DMS 273 (cell line): ENCODE results near the gene MTA3.
"Not testable (repeated sequence)": the region's sequence is repeated elsewhere in the genome, so short reads cannot be mapped to it uniquely, and the experiment has no call there.

Experiments
- DNase-seq: peaks from one replicate; lab custom pipeline; 2025; ENCODE audit not compliant: unreplicated experiment; lab: John Stamatoyannopoulos, UW

Gene MTA3

DNA sequence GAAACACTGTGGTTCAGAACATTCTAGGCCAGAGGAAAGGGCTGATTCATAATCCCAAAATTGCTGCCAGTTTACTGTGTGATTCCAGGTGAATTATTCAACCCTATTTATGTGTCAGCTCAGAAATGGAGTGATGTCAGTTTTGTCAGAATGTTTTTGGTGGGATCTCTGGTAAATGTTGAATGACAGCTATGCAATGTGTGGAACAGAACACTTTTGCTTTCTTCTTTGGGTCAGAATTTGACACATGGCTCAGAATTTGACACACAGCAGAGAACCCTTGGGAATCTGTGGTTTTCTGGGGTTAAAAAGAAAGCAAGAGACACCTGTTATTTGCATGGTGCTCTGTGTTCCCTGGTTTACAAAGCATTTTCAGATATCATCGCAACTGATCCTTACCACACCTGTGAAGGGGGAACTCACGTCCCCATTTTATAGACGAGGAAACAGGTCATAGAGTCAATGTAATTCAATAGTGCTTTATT, 1.6 kb upstream of the MTA3 start:
- no peak for DNase-seq

DNA sequence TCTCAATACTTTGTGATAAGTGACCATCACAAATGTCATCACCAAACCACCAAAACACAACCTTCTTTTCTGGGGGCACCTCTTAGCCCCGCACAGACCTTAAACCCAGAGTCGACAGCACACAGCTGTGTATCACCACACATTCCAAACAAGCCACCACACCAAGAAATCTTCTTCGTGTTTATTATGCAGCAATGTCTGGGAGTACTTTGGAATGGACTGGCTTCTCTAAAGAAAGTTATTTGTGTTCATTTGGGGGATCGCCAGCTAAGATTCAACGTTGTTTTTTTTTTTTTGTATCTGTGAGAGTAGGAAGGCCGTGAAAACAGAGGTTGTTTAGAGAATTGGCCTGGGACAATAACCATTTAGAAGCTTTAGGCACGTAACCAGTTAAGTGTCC, 1.1 kb upstream of the MTA3 start:
- DNase-seq: no peak

DNA sequence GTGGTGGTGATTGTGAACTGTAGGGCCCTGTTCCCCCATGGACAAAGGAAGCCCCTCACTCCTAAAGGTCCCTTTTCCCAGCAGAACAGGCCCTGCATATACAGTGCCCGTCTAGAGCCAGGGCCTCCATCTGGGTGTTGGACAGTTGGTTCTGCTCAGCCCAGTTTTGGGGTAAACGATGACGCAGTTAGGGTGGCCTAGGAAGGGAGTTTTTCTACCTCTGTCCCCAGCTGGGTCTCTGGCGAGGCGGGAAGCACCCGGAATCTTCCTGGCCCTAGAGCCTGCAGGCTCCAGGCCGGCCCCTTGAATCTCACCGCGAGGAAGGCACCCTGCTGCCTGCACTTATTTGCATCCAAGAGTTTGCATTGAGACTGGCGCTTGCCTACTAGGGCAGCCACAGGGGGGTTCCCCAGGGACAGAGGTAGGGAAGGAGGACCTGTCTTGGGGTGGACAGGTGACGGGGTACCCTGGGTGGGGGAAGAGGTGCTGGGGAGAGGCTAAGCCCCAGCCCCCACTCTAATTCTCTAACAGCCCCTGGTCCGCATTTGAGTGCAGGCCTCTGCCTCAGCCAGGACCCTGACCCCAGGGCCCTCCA, 529 bp upstream of the MTA3 start:
- peak; percentile 43 for DNase-seq

DNA sequence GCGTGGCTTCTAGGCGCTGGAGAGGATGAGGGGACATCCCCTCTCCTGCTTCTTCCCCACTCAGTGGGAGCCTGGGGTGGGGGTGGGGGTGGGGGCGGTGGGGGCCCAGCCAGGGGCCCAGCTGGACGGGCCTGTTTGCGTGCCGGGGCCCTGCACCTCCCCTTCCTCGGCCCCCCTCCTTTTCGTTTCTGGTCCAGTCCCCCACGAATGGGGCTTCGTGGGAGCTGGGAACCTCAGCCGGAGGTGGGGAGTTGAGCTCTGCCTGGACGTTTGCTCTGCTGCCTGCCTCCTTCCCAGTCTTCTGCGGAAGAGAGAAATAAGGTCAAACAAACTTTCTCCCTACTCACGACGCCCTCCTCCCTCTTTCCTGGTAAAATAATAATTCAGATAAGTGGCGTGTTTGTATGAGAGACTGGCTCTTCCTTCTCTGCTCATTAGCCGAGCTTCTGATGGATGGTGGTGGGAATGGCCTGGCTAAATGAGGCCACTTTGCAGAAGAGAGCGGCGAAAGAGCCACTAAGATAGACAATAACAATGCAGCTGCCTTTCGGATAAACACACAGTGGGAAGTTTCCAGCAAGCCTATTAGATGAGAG, 782 bp downstream of the MTA3 start:
- DNase-seq: peak; percentile 42

DNA sequence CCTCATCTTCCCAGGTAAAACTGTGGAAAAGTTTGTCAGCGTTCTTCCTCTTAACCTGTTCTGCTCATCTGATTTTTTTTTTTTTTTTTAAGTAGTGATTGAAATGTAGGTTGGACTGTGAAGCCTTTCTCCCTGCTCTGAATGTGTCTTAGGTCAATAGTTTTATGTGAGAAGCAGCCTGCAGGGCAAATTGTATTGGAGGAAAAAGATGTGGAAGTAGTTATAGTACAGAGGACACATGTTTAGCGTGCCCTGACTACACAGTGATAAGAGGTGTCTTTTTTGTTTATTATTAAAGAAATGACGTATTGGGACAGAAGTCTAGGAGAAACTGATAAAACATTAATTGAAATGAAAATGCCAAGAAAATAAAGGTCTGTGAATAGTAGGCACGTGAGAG, 1.5 kb downstream of the MTA3 start:
- no peak for DNase-seq

DNA sequence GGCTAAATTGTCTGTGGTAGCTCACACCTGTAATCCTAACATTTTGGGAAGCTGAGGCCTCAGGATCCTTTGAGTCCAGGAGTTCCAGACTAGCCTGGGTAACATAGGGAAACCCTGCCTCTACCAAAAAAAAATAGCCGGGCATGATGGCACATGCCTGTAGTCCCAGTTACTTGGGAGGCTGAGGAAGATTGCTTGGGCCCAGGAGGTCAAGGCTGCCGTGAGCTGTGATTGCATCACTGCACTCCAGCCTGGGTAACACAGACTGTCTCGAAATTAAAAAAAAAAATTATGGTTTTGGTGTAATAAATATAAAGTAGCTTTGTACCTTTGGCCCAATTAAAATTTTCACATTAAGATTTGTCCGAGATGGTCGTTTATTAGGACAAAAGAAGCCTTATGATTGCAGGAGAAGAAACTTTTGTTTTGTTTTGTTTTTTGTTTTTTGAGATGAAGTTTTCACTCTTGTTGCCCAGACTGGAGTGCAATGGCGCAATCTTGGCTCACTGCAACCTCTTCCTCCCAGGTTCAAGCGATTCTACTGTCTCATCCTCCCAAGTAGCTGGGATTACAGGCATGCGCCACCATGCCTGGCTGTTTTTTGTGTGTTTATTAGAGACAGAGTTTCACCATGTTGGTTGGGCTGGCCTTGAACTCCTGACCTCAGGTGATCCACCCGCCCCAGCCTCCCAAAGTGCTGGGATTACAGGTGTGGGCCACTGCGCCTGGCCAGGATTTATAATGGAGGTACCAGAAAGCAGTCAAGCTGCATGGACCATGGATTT, 4.1 kb downstream of the MTA3 start:
- DNase-seq: no peak

DNA sequence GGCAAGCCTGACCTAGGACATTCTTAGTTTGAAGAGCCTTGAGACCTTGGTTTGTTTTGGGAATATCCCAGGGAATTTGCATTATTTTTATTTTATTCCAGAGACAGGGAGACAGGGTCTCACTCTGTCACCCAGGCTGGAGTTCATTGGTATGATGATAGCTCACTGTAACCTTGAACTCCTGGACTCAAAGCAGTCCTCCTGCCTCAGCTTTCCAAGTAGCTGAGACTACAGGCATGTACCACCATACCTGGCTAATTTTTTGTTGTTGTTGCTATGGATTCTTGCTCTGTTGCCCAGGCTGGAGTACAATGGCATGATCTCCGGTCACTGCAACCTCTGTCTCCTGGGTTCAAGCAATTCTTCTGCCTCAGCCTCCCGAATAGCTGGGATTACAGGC, 4.8 kb downstream of the MTA3 start:
- DNase-seq: no peak

DNA sequence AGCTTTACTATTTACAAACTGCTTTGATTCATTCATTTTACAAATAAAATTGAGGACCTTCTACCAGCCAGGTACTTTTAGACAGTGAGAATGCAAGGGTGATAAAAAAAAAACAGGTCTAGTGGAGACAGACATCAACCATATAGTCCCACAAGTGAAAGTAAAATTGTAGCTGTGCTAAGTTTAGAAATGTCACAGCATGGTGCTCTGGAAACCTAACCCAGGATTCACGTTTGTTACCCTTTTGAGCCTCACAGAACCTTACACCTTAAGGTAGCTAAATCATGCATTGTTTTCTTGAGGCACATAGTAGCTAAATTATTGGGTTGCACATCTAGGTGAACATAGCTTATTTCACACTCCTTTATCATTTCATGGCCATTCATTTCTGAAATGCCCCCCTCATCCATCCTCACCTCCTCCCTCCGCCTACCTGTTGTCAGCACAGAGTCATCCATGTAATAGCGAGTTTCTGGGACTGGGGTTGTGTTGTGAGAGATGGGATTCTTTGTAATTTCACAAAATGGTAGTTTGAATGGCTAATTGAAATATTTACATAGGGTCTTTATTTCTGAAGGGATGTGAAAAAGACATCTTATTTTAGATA, 7.1 kb downstream of the MTA3 start:
- DNase-seq: no peak

DNA sequence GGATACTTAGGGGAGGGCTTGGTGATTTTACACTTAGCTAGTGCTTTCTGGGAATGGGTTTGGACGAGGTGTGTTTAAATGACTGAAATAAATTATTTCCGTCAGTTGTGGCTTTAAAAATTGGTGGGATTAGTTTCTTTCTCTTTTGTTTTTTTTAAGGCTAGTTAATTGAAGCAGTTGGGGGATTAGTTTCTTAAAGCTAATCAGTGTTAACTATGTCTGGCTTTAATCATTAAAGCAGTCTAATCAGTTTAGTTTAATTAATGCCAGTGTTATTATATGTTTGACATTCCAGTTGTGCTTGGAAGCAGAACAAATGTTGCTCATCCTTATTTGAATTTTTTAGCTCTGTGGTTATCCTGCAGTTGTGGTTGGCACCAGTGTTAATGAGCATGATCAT, 10.2 kb downstream of the MTA3 start:
- no peak for DNase-seq

DNA sequence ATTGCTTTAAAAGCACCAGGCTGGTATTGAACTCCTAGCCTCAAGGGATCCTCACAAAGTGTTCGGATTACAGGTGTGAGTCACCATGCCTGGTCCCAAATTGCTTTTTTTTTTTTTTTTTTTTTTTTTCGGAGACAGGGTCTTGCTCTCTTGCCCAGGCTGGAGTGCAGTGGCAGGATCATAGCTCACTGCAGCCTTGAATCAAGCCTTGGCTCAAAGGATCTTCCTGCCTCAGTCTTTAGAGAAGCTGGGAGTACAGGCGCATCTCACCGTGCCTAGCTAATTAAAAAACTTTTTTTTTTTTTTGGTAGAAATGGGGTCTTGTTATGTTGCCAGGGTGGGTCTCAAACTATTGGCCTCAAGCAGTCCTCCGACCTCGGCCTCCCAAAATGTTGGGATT, 12.8 kb downstream of the MTA3 start:
- no peak for DNase-seq

DNA sequence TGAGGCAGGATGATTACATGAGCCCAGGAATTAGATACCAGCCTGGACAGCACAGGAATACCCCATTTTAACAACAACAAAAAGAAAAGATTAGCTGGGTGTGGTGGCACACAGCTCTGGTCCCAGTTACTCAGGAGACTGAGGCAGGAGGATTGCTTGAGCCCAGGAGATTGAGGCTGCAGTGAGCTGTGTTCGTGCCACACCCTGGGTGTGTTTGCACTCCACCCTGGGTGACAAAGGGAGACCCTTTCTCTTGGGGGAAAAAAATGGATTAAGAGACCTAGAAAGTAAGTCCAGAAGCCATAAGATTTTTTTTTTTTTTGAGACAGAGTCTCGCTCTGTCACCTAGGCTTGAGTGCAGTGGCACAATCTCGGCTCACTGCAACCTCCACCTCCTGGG, 16.2 kb downstream of the MTA3 start:
- DNase-seq: not testable (repeated sequence)

DNA sequence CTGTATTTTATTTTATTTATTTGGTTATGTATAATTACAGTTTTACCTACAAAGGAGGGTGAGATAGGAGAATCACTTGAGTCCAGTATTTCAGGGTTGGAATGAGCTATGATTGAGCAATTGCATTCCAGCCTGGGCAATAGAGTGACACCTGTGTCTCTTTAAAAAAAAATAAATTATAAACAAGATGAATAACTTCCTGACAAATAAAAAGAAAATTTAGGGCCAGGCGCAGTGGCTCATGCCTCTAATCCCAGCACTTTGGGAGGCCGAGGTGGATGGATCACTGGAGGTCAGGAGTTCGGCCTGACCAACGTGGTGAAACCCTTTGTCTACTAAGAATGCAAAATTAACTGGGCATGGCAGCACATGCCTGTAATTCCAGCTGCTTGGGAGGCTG, 17.3 kb downstream of the MTA3 start:
- DNase-seq: no peak

DNA sequence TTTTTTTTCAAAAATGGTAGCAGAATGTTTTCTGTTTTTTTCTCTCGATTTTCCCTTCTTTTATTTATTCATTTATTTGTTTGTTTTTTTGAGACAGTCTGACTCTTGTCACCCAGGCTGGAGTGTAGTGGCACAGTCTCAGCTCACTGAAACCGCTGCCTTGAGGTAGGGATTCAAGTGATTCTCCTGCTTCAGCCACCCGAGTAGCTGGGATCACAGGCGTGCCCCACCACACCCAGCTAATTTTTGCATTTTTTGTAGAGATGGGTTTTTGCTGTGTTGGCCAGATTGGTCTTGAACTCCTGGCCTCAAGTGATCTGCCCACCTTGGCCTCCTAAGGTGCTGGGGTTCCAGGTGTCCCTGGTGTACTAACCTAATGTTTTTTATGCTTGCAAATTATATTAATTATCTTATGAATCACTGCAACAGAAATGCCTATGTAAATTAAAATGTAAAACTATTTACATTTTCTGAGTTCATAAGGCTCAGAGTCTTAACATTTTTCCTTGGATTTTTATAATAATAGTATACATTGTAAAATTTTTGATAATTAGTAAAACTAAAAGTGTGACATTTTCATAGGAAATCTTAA, 19.2 kb downstream of the MTA3 start:
- no peak for DNase-seq

DNA sequence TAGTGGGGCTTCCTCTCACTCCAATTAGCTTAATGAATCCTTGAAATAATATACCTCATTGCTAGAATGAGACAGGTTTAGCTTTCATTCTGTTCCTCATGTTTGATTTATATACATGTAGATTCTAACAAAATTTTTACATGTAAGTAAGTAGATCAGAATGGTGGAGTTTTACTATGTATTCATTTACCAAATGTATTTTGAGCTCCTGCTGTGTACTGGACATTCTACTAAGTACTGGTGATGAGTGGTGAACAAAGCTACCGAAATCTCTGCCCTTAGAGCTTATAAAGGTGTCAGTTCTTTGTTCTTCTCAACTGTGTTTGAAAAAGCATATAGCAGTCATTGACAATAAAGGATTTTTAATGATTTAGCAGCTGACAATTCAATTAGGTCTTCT, 19.7 kb downstream of the MTA3 start:
- DNase-seq: no peak

DNA sequence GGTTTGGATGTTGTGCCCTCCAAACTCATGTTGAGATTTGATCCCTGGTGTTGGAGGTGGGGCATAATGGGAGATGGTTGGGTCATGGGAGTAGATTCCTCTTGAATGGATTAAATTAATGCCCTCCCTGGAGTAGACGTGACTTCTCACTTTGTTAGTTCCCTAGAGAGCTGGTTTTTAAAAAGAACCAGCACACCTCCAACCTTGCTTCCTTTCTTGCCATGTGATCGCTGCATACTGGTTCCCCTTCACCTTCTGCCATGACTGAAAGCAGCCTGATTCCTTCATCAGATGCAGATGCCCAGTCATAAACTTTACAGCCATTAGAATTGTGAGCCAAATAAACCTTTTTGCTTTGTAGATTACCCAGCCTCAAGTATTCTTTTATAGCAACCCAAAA, 21.7 kb downstream of the MTA3 start:
- DNase-seq: no peak

DNA sequence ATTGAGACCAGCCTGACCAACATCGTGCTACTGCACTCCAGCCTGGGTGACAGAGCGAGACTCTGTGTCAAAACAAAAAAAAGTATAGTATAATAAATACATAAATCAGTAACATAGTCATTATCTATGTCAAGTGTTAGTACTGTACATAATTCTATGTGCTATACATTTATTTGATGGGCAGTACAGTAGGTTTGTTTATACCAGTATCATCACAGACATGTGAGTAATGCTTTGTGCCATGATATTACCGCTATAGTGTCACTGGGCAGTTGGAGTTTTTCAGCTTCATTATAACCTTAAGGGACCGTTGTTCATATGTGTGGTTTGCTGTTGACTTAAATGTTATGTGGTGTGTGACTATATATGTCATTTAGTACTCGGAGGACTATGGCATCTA, 24.9 kb downstream of the MTA3 start:
- no peak for DNase-seq

DNA sequence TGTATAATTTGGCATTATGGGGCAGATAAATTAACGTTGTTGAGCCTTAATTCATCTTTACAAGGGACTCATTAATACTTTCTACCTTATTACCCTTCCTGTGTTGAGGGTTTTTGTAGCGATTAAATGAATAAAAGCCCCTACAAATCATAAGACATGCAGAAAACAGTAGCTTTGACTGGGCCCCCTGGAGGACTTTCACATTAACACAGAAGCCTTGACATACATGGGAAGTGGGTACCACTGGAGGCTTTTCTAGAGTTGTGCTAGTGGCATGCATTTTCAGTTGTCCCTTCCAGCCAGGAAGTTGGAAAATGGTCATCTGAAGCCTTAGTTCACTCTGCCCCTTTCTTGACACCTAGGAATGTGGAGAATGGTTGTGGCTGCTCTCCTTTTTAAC, 30.2 kb downstream of the MTA3 start:
- no peak for DNase-seq

DNA sequence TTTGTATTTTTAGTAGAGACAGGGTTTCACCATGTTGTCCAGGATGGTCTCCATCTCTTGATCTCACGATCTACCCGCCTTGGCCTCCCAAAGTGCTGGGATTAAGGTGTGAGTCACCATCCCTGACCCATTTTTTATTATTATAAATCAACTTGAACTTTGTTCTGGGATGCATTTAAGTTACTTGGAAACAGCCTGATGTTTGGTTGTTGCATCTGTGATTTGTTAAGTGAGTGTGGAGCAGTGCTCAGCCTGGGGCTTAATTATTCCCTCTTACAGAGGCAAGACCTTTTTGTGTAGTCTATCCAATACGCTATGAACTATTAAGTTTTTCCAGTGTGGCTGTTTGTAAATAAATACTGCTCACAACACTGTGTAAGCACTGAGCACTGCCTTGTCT, 32.6 kb downstream of the MTA3 start:
- no peak for DNase-seq

DNA sequence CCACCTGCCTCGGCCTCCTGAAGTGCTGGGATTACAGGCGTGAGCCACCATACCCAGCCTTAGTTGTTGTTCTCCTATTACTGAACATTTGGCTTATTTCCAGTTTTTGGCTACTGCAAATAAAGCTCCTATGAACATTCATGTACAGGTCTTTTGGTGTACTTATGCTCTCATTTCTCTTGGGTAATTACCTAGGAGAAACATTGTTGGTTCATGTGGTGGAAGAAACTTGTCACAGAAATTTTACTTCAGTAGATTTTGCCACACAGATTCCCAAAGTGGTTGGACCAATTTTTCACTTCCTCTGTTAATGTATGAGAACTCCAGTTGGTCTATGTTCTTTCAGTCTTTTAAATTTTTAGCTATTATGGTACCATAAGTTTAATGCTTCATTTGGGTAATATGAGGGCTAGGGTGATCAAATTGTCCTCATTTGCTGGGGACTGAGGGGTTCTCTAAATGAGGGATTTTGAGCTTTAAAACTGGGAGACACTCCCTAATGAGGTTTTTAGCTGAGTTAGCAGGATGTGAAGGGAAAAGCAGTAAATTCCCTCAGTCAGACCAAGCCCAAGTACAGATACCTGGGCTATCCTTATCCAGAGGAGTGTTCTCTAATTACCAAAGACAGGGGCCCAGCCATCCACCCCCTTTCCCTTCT, 33.9 kb downstream of the MTA3 start:
- peak; percentile 28 for DNase-seq

DNA sequence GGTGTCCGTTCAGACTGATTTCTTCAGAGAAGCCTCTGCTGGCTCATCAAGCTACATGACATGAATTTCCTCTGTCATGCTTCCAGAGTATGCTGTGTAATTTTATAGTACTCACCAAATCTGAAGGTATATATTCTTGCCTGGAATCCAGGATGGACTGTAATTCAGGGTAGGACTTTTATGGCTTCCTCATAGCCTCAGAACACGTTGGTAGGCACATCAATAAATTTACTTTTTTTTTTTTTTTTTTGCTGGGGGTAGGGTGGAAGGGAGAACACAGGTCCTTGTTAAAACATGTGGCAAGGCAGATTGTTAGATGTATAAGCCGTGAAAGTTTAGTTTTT, 34.4 kb downstream of the MTA3 start:
- DNase-seq: no peak

DNA sequence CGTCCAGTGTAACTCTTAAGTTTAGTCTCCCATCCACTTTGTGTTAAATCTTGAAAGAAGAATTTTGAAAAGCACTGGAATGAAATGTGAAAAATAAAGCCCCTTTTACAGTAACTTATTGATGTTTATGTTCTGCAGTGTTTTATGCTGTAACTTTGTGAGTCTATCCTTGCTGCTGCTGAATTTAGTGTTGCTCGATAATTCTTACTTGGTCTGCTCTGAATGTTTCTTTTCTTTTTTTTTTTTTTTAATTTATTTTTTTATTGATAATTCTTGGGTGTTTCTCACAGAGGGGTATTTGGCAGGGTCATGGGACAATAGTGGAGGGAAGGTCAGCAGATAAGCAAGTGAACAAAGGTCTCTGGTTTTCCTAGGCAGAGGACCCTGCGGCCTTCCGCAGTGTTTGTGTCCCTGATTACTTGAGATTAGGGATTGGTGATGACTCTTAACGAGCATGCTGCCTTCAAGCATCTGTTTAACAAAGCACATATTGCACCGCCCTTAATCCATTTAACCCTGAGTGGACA, 36.0 kb downstream of the MTA3 start:
- not testable (repeated sequence) for DNase-seq
